MCF 10A (cell line): ENCODE data around the gene CEP295NL. TPM values are rescaled to one million over a fixed set of nuclear protein-coding genes. Genes with fewer than 3 reads are reported as not detected.

ENCODE experiments used
- BruUV-seq: library from RNA; stranded (reverse); fragments of 400-500 nt; replicated peaks from 2 replicates; lab custom pipeline; 2021; lab: Mats Ljungman, UMichigan
- CTCF ChIA-PET: fragments of 300-600 bp; sonication (Branson Sonifier 250); formaldehyde crosslinking; extraction: SDS; loops from one replicate; lab custom pipeline; 2021; ENCODE audit warnings: antibody characterized with exemption, inconsistent platforms; lab: Yijun Ruan, JAX
- POLR2A ChIA-PET: fragments of 300-600, 350-650 bp; sonication (Branson Sonifier 250); formaldehyde crosslinking; extraction: SDS; loops from one replicate; lab custom pipeline; 2020; ENCODE audit warnings: antibody characterized with exemption, inconsistent platforms; lab: Yijun Ruan, JAX
- DNase-seq: peaks from one replicate; pipeline ENCODE4 v3.0.0-alpha.2; 2018; ENCODE audit not compliant: unreplicated experiment
- H3K27ac Mint-ChIP-seq: one replicate; pipeline ENCODE4 v1.8.0; 2022; ENCODE audit warnings: mild to moderate bottlenecking, low read depth, mixed read lengths; ENCODE audit not compliant: unreplicated experiment
- H3K27me3 Mint-ChIP-seq: one replicate; pipeline ENCODE4 v1.8.0; 2022; ENCODE audit warnings: mixed read lengths; ENCODE audit not compliant: insufficient read depth, unreplicated experiment
- H3K36me3 Mint-ChIP-seq: one replicate; pipeline ENCODE4 v1.8.0; 2022; ENCODE audit warnings: mild to moderate bottlenecking, moderate library complexity, mixed read lengths; ENCODE audit not compliant: insufficient read depth, unreplicated experiment
- H3K4me1 Mint-ChIP-seq: one replicate; pipeline ENCODE4 v1.8.0; 2022; ENCODE audit warnings: mixed read lengths; ENCODE audit not compliant: insufficient read depth, unreplicated experiment
- H3K4me3 Mint-ChIP-seq: one replicate; pipeline ENCODE4 v1.8.0; 2022; ENCODE audit warnings: mild to moderate bottlenecking, moderate library complexity, mixed read lengths; ENCODE audit not compliant: unreplicated experiment
- H3K9me3 Mint-ChIP-seq: one replicate; pipeline ENCODE4 v1.8.0; 2022; ENCODE audit warnings: mixed read lengths; ENCODE audit not compliant: unreplicated experiment
- CTCF ChIP-seq: fragments of 200-600 bp; IDR thresholded peaks from one replicate; pipeline ENCODE4 v1.8.0; 2022; ENCODE audit warnings: antibody characterized with exemption, mild to moderate bottlenecking; ENCODE audit not compliant: unreplicated experiment
- intact Hi-C: fragments of 100-400 bp; cut with micrococcal nuclease; formaldehyde crosslinking; loops from 2 replicates; pipeline ENCODE4 v1.14.1; 2022
- total RNA-seq: library from RNA; stranded (reverse); gene quantifications from 2 replicates; pipeline ENCODE4 v1.2.3, GENCODE V29; 2022

CEP295NL gene
- total RNA-seq, 1 experiment from 2014 or later = 0.68 TPM

- ChIA-PET CTCF (no interaction called here), POLR2A (no interaction called here)
- Mint-ChIP-seq H3K4me1 (peaks cover 11% of the 10 kb centered on the region), H3K27me3 (no peaks in the 10 kb centered on the region), H3K36me3 (no peaks in the 10 kb centered on the region), H3K4me3 (no peak overlapping the region), H3K9me3 (no peaks in the 10 kb centered on the region), H3K27ac (no peak overlapping the region)
- intact Hi-C loops = no loop called here
- no peak for TF ChIP-seq CTCF
- no TSS peak for BruUV-seq
- no peak for DNase-seq
Measured at GRCh38 chr17:78944956-78945355, 42.0 kb upstream of the CEP295NL start.

- intact Hi-C loops = no loop called here
- Mint-ChIP-seq H3K27me3 (no peaks in the 10 kb centered on the region), H3K9me3 (no peaks in the 10 kb centered on the region), H3K4me1 (peaks cover 18% of the 10 kb centered on the region), H3K36me3 (no peaks in the 10 kb centered on the region), H3K27ac (no peak overlapping the region), H3K4me3 (no peak overlapping the region)
- TF ChIP-seq CTCF = no peak
- POLR2A ChIA-PET = interaction anchor here (1.3 kb wide), 1 partner anchor 10 kb away, joined by 3 read pairs; no protein-coding TSS in a partner anchor
- no TSS peak for BruUV-seq
- CTCF ChIA-PET = interaction anchor here (1.2 kb wide), 1 partner anchor 50 kb away, joined by 3 read pairs; no protein-coding TSS in a partner anchor
- no peak for DNase-seq
Measured at GRCh38 chr17:78944026-78944425, 41.0 kb upstream of the CEP295NL start.

- Mint-ChIP-seq H3K4me3 (no peak overlapping the region), H3K36me3 (no peaks in the 10 kb centered on the region), H3K4me1 (peaks cover 18% of the 10 kb centered on the region), H3K27ac (no peak overlapping the region), H3K27me3 (no peaks in the 10 kb centered on the region), H3K9me3 (no peaks in the 10 kb centered on the region)
- TF ChIP-seq CTCF = no peak
- BruUV-seq = no TSS peak
- intact Hi-C loops = no loop called here
- CTCF ChIA-PET = interaction anchor here (0.6 to 1.5 kb wide), 3 partner anchors 31 to 75 kb away, joined by 3 read pairs; no protein-coding TSS in a partner anchor
- POLR2A ChIA-PET = interaction anchor here (0.7 kb wide), 1 partner anchor 20 kb away, joined by 3 read pairs; no protein-coding TSS in a partner anchor
- DNase-seq = no peak
Measured at GRCh38 chr17:78940708-78941107, 37.7 kb upstream of the CEP295NL start.

DNA sequence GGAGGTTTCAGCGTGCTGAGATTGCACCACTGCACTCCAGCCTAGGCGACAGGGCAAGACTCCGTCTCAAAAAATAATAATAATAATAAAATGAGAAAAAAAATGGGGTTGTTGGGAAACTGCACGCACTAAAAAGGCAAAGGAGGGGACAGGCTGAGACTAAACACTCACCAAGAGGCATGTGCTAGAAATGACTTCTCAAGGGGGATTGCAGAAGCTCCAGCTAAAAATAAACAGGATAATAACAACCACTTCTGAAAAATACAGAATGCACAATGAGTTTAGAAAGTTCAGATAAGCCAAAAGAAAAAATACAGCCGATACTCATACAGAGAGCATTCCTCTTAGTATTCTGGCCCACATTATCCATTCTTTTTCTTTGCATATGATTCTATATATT is 37.3 kb upstream of the CEP295NL start:
- intact Hi-C loops = no loop called here
- H3K4me3 Mint-ChIP-seq = no peak overlapping the region
- DNase-seq = no peak
- no TSS peak for BruUV-seq
- POLR2A ChIA-PET = interaction anchor here (0.7 kb wide), 1 partner anchor 20 kb away, joined by 3 read pairs; no protein-coding TSS in a partner anchor
- CTCF ChIA-PET = interaction anchor here (0.6 to 1.5 kb wide), 3 partner anchors 31 to 75 kb away, joined by 3 to 5 read pairs (median 3); no protein-coding TSS in a partner anchor
- no peak for TF ChIP-seq CTCF
- H3K4me1 Mint-ChIP-seq = peaks cover 22% of the 10 kb centered on the region
- no peak overlapping the region for H3K27ac Mint-ChIP-seq
- H3K27me3 Mint-ChIP-seq = no peaks in the 10 kb centered on the region
- H3K36me3 Mint-ChIP-seq = no peaks in the 10 kb centered on the region
- no peaks in the 10 kb centered on the region for H3K9me3 Mint-ChIP-seq
